HG03342 (cell line): ENCODE results near the gene STKLD1.

Experiments
- ATAC-seq: cut with Tn5 transposase; IDR thresholded peaks from one replicate; pipeline ENCODE4 v1.9.1; 2021; ENCODE audit warnings: mild to moderate bottlenecking, moderate library complexity; ENCODE audit not compliant: unreplicated experiment

Gene STKLD1

GRCh38 chr9:133405508-133406438 is 29.6 kb downstream of the STKLD1 start:
- ATAC-seq, result no peak

GRCh38 chr9:133406480-133407307 is 30.5 kb downstream of the STKLD1 start:
- peak; percentile 68 for ATAC-seq

GRCh38 chr9:133408042-133408441 is 31.9 kb downstream of the STKLD1 start:
- no peak for ATAC-seq

DNA sequence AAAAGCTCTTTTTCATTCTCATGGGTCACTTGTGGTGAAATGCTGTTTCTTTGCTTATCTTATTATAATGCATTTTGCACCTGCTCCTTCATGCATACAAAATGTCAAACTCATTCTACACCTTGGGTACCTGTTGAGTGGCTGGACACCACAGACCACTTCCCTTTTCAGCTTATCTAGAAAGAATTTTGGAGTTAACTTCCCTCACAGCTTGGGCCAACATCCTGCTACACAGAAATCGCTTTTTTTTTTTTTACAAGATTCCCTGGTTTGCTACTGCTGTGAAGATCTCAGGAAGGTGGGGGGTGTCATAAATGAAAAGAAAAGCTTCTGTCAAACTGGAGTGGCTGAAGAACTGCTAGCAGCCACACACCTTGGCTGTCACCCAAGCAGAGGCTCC is 39.0 kb downstream of the STKLD1 start:
- no peak for ATAC-seq

GRCh38 chr9:133417541-133418461 is 41.6 kb downstream of the STKLD1 start, which contains the start of gene REXO4:
Gene REXO4 (minus strand): TSS chr9:133418010. CDS start chr9:133417844, 166 bp downstream.
- ATAC-seq, result peak; percentile 73

DNA sequence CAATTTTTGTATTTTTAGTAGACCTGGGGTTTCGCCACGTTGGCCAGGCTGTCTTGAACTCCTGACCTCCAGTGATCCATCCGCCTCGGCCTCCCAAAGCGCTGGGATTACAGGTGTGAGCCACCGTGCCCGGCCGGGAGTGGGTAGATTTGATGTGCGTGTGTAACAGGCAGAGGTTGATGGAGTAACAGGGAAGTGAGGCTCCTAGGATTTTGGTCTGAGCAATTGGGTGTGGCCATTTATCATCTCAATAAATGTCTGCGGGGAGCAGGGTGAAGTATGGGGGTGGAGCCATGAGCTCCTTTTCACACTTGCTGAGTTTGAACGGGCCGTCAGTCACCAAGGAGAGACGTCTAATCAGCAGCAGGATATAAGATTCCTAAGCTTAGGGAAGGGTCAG is 42.8 kb downstream of the STKLD1 start:
- no peak for ATAC-seq

DNA sequence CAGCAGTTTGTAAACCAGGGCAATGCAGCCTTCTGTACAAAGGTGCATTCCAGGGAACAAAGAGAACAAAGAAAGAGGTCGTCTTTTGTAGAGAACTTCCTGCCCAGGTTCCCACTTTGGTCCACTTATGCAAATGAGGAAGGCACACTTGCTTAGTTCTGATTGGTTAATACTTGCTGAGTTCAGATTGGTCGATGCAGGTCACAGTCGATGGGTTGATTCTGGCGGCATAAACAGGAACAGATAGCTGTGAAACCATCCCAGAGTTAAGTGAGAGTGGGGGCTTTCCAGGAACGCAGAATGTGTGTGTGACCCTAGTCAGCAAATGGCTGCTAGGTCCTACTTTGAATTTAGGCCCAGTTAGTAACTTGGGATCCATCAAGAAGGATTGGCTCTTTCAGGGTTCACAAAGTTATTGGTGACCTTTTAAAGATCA is 44.2 kb downstream of the STKLD1 start:
- ATAC-seq, result no peak

DNA sequence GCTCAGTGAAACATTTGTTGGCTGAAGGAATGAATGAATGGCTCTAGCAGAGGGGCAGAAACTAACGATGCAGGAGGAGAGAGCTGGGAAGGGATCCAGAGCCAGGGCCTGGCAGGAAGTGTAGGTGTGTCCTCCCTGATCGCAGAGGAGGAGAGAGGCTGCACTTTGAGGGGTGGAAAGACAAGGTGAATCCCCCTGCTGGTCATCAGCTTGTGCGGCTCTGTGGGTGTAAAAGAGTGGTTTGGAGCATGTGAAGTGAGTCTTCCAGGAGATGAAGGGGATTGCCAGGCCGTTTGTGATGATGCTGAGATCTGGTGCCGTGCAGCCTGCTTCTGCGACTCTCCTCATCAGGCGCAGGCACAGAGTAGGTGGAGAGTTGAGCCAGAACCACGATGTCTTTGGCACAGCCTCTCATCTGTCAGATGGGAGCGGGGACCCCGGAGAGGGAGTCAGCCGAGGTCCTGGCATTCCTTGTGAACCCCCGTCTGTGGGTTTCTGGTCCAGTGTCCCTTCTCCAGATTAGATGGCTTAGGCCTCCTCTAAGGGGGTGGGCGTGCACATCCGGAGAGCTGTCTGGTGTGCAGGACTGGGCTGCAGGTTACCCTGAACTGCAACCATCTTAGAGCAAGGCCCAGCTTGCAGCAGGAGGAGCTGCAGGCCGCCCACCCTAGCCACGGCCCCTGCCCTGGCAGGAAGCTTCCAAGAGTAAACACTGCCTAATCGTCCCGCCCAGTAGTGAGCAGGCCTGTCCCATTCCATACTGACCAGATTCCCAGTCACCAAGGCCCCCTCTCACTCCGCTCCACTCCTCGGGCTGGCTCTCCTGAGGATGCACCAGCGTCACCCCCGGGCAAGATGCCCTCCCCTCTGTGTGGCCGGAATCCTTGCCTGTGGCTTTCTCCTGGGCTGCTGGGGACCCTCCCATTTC is 45.7 kb downstream of the STKLD1 start, which contains the start of gene ADAMTS13:
ADAMTS13 (plus strand) TSS at position 753 of the 928 bp plus-strand sequence; CDS start at position 830, 77 bp downstream.
- ATAC-seq, result no peak

DNA sequence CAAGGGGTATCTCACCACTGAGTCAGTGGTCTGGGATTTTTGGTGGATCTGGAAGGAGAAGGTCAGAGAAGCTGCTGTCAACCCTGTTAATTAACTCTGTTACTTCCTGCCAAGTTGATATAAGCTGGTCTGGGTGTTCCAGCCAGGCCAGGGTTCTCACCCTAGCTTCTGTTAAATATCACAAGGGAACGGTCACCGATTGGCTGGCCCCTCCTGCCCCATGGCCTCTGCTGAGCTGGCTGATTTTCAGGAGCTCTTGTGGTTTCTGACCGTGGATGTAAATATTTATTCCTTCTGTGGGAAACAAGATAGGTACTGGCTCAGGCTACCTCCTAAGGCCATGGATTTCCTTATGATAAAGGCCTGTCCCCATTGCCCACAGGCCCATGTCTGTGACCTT is 47.0 kb downstream of the STKLD1 start:
- ATAC-seq, result no peak

GRCh38 chr9:133424187-133424586 is 48.0 kb downstream of the STKLD1 start:
- no peak for ATAC-seq

- ATAC-seq, result no peak
These were observed 49.0 kb downstream of the STKLD1 start for GRCh38 chr9:133425049-133425632.

- no peak for ATAC-seq
These were observed 49.8 kb downstream of the STKLD1 start for GRCh38 chr9:133426011-133426410.

GRCh38 chr9:133427658-133428348 is 51.6 kb downstream of the STKLD1 start:
- ATAC-seq, result no peak

GRCh38 chr9:133428617-133429101 is 52.5 kb downstream of the STKLD1 start:
- ATAC-seq, result no peak

- no peak for ATAC-seq
These were observed 53.0 kb downstream of the STKLD1 start for GRCh38 chr9:133429214-133429613.

DNA sequence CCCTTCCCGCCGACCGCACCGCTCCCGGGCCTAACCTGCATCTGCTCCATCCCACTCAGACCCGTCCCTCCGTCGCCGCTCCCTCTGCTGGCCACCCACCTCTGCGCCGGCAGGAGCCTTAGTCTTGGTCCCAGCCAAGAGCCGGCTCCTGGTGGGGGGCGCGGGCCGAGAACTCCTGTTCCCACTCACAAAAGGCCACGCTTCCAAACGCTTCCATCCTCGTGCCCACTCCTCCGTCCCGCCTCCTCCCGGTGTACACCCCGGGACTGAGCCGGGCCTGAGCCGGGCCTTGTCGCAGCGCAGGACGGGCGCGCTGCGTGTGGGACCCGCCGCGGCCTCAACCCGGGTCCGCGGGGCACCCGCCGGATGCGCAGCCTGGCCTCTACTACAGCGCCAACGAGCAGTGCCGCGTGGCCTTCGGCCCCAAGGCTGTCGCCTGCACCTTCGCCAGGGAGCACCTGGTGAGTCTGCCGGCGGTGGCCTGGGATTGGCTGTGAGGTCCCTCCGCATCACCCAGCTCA is 53.5 kb downstream of the STKLD1 start:
- ATAC-seq, result no peak

DNA sequence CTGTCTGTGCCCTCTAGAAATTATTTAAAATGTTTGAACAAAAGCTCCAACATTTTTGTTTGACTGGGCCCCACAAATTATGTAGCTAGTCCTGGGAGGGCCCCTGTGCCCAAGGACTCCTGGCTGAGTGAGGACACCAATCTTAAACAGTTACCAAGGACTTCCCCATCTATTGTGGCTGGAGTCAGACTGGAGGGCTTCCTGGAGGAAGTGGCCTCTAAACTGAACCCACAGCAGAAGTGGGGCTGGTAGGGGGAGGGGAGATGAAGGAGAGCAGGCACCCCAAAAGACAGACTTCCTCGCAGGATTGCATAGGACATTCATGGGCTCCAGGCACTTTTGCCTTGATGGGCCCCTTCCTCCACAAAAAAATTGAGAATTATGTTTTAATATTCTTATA is 54.1 kb downstream of the STKLD1 start:
- ATAC-seq, result no peak

DNA sequence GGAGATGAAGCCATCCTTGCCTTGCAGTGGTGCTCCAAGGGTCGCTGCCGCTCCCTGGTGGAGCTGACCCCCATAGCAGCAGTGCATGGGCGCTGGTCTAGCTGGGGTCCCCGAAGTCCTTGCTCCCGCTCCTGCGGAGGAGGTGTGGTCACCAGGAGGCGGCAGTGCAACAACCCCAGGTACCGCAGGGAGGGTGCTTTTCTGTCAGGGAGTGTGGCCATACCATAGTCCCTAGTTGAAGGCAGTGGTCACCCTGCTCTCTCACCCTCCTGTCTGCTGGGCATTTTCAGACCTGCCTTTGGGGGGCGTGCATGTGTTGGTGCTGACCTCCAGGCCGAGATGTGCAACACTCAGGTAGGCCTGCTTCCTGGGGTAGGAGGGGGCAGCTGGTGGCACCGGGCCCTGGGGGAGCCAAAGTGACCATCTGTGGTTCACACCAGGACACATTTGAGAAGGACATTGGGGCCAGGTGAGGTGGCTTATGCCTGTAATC is 57.2 kb downstream of the STKLD1 start:
- no peak for ATAC-seq
